Measurements from ENCODE around the gene PIGB. TPM values are rescaled to one million over a fixed set of nuclear protein-coding genes. Genes with fewer than 3 reads are reported as not detected.
"Not testable (repeated sequence)": the region's sequence is repeated elsewhere in the genome, so short reads cannot be mapped to it uniquely, and the experiment has no call there.

PIGB gene
- total RNA-seq, 2 experiments from 2014 or later = 29.8 to 31.2 TPM

- peaks cover 62% of the 10 kb centered on the region for H3K36me3 Mint-ChIP-seq
- H3K27ac Mint-ChIP-seq = peak overlapping the region; percentile 94
- H3K27me3 Mint-ChIP-seq = no peaks in the 10 kb centered on the region
- peak overlapping the region; percentile 95 for H3K4me3 Mint-ChIP-seq
- CTCF ChIA-PET = interaction anchor here (1.3 to 10.8 kb wide), 2 partner anchors 34 to 66 kb away, joined by 3 to 100 read pairs; no protein-coding TSS in a partner anchor
- H3K9me3 Mint-ChIP-seq (ENCODE audit: low read depth) = no peaks in the 10 kb centered on the region
- ATAC-seq = no peak
- peaks cover 80% of the 10 kb centered on the region for H3K4me1 Mint-ChIP-seq
- DNase-seq = no peak
Observed at GRCh38 chr15:55284426-55284825, 34.6 kb upstream of the PIGB start.

GRCh38 chr15:55286442-55287189, 32.4 kb upstream of the PIGB start:
- not testable (repeated sequence) for H3K9me3 Mint-ChIP-seq (ENCODE audit: low read depth); H3K27me3 Mint-ChIP-seq; ATAC-seq; DNase-seq
- Mint-ChIP-seq H3K4me1 (peaks cover 63% of the 10 kb centered on the region), H3K36me3 (peaks cover 45% of the 10 kb centered on the region), H3K27ac (peak overlapping the region; percentile 94), H3K4me3 (peak overlapping the region; percentile 95)
- CTCF ChIA-PET = interaction anchor here (0.6 to 10.8 kb wide), 8 partner anchors 10 to 1632 kb away, joined by 3 to 100 read pairs (median 4); partner anchors contain the start of genes PIGB, PIGBOS1 and TCF12

DNA sequence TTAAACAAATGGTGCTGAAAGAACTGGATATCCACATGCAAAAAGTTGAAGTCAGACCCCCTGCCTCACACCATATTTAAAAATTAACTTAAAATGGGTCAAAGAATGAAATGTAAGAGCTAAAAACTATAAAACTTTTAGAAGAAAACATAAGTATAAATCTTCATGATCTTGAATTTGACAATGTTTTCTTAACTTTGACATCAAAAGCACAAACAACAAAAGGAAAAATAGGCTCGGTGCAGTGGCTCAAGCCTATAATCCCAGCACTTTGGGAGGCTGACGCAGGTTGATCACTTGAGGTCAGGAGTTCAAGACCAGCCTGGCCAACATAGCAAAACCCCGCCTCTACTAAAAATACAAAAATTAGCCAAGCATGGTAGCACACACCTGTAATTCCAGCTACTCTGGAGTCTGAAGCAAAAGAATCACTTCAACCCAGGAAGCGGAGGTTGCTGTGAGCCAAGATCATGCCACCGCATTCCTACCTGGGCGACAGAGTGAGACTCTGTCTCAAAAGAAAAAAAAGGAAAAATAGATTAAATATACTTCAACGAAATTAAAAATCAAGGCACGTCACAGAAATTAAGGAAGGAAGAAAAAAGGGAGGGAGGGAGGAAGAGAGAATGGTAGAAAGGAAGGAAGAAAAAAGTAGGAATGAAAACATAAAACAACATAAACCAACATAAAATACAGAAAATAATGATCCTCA, 30.9 kb upstream of the PIGB start:
- Mint-ChIP-seq H3K27ac (peak overlapping the region; percentile 94), H3K4me1 (peaks cover 47% of the 10 kb centered on the region), H3K4me3 (peak overlapping the region; percentile 95), H3K9me3 (ENCODE audit: low read depth) (no peaks in the 10 kb centered on the region), H3K27me3 (no peaks in the 10 kb centered on the region), H3K36me3 (peaks cover 41% of the 10 kb centered on the region)
- CTCF ChIA-PET = interaction anchor here (1.3 to 10.8 kb wide), 7 partner anchors 11 to 90 kb away, joined by 3 to 100 read pairs (median 8); partner anchors contain the start of genes PIGB and PIGBOS1
- DNase-seq (no peak), ATAC-seq (no peak)

DNA sequence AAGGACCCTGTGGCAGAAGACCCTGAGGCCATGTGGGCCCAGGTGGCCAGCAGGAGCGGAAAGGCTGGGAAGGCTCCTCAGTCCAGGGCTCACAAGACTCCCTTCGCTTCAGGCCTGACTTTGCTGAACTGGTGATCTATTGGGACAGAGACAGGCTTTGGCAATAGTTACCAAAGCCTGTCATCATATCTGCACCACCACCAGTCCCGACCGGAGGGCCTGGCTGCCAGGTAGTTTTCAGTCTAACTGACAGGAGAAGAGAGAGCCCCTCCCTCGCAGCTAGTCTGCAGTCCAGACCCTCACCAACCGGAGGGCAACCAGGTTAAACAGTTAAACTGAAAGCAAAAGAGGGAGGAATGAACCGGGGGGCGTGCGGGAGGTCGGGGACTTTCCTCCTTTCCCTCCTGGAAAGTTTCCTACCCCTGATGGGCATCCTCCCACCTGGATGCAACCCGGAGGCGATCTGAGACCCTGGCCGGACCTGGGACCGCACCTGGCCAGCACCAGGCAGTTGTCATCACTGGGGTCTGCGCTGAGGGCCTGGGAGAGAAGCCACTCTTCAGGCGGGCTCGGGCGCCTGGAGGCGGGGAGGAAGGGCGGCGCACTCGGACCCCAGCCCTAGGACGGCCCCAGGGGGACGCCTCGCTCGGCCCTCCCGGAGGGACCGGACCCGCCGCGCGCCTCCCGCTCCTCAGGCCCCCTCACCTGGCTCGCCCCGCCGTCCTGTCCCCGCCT, 29.8 kb upstream of the PIGB start:
- H3K9me3 Mint-ChIP-seq (ENCODE audit: low read depth) = no peaks in the 10 kb centered on the region
- peak; percentile 71 for DNase-seq
- no peaks in the 10 kb centered on the region for H3K27me3 Mint-ChIP-seq
- H3K27ac Mint-ChIP-seq = peak overlapping the region; percentile 94
- peaks cover 37% of the 10 kb centered on the region for H3K36me3 Mint-ChIP-seq
- CTCF ChIA-PET = interaction anchor here (0.7 to 10.8 kb wide), 4 partner anchors 22 to 91 kb away, joined by 3 to 100 read pairs (median 9); no protein-coding TSS in a partner anchor
- H3K4me3 Mint-ChIP-seq = peak overlapping the region; percentile 95
- peak; percentile 40 for ATAC-seq
- H3K4me1 Mint-ChIP-seq = peaks cover 39% of the 10 kb centered on the region

GRCh38 chr15:55289746-55290527, 29.1 kb upstream of the PIGB start, which contains the start of gene RAB27A:
Gene RAB27A (minus strand): TSS chr15:55289813. CDS start chr15:55234934, 54,879 bp downstream.
- DNase-seq (peak; percentile 90), ATAC-seq (peak; percentile 73)
- H3K27ac Mint-ChIP-seq = peak within 1 kb of the TSS; percentile 94
- peak within 1 kb of the TSS; percentile 95 for H3K4me3 Mint-ChIP-seq
- no peaks in the 10 kb centered on the region for H3K9me3 Mint-ChIP-seq (ENCODE audit: low read depth)
- peaks cover 31% of the 10 kb centered on the region for H3K36me3 Mint-ChIP-seq
- CTCF ChIA-PET = interaction anchor here (0.9 to 10.8 kb wide), 7 partner anchors 12 to 150 kb away, joined by 3 to 100 read pairs (median 4); no protein-coding TSS in a partner anchor
- H3K27me3 Mint-ChIP-seq = no peaks in the 10 kb centered on the region
- peaks cover 31% of the 10 kb centered on the region for H3K4me1 Mint-ChIP-seq

DNA sequence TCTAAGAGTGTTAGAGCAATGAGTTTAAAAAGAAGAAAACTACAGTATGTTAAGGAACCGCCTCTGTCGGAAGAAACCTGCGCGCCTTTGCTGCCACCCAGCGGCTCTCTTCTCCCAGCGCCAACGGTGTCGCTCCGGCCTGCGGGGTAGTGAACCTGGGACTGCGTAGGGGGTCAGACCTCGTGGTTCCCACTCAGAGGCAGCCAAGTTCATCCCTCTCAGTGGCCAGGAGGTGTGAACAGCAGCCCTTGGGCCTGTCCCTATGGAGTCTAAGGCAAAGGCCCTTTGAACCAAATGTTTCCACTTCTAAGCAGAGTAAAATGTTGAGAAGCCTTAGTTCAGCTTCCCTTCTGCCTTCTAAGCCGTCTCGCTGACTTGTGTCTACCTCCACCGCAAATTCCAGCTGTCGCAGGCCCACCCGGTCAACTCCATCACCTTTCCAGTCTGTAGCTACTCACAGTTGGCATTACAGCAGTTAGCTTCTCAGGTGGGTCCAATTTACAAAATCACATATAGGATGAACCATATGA, 28.4 kb upstream of the PIGB start:
- H3K36me3 Mint-ChIP-seq = peaks cover 27% of the 10 kb centered on the region
- H3K4me1 Mint-ChIP-seq = peaks cover 25% of the 10 kb centered on the region
- peak overlapping the region; percentile 95 for H3K4me3 Mint-ChIP-seq
- H3K9me3 Mint-ChIP-seq (ENCODE audit: low read depth) = no peaks in the 10 kb centered on the region
- DNase-seq (peak; percentile 90), ATAC-seq (peak; percentile 70)
- H3K27me3 Mint-ChIP-seq = no peaks in the 10 kb centered on the region
- CTCF ChIA-PET = interaction anchor here (0.6 to 3.0 kb wide), 16 partner anchors 13 to 149 kb away, joined by 3 to 35 read pairs (median 3); partner anchors contain the start of genes PIGB, PIGBOS1 and RSL24D1
- H3K27ac Mint-ChIP-seq = peak overlapping the region; percentile 89

DNA sequence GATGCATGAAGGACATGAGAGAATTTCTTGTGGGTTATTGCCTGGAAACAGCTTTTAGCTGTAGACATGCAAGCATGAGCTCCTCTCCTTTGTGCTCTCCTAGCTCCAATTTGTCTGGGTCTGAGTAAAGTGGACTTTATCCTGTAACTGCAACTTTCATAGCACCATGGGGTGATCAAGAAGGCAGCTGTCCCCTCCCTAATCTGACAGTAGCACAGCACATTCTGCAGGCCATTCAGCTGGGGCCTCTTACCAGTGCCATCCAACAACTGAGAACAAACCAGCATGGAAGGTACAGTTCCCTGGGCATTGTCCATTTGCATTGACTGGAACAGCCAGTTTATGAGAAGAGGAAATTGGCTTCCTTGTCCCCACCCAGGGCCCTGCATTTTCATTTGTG, 21.7 kb upstream of the PIGB start:
- Mint-ChIP-seq H3K27me3 (no peaks in the 10 kb centered on the region), H3K4me3 (no peak overlapping the region), H3K27ac (no peak overlapping the region), H3K9me3 (ENCODE audit: low read depth) (no peaks in the 10 kb centered on the region), H3K36me3 (no peaks in the 10 kb centered on the region), H3K4me1 (no peaks in the 10 kb centered on the region)
- DNase-seq (no peak), ATAC-seq (no peak)
- CTCF ChIA-PET = interaction anchor here (0.7 kb wide), 2 partner anchors 87 to 1491 kb away, joined by 3 read pairs; no protein-coding TSS in a partner anchor

DNA sequence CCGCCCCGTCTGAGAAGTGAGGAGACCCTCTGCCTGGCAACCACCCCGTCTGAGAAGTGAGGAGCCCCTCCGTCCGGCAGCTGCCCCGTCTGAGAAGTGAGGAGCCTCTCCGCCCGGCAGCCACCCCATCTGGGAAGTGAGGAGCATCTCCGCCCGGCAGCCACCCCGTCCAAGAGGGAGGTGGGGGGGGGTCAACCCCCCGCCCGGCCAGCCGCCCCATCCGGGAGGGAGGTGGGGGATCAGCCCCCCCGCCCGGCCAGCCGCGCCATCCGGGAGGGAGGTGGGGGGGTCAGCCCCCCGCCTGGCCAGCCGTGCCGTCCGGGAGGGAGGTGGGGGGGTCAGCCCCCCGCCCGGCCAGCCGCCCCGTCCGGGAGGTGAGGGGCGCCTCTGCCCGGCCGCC, 16.2 kb upstream of the PIGB start:
- DNase-seq; H3K4me1 Mint-ChIP-seq; H3K27me3 Mint-ChIP-seq; H3K4me3 Mint-ChIP-seq; H3K9me3 Mint-ChIP-seq (ENCODE audit: low read depth); CTCF ChIA-PET; H3K36me3 Mint-ChIP-seq; H3K27ac Mint-ChIP-seq; ATAC-seq: not testable (repeated sequence)

GRCh38 chr15:55319537-55320237, 665 bp downstream of the PIGB start:
- DNase-seq = peak; percentile 62
- CTCF ChIA-PET = interaction anchor here (0.8 to 2.7 kb wide), 10 partner anchors 25 to 120 kb away, joined by 3 to 22 read pairs (median 4); partner anchors contain the start of genes CCPG1 and PIERCE2
- no peaks in the 10 kb centered on the region for H3K9me3 Mint-ChIP-seq (ENCODE audit: low read depth)
- no peaks in the 10 kb centered on the region for H3K27me3 Mint-ChIP-seq
- H3K36me3 Mint-ChIP-seq = peaks cover 43% of the 10 kb centered on the region
- no peak for ATAC-seq
- H3K4me3 Mint-ChIP-seq = peak overlapping the region; percentile 94
- H3K27ac Mint-ChIP-seq = peak overlapping the region; percentile 99
- H3K4me1 Mint-ChIP-seq = peaks cover 45% of the 10 kb centered on the region

DNA sequence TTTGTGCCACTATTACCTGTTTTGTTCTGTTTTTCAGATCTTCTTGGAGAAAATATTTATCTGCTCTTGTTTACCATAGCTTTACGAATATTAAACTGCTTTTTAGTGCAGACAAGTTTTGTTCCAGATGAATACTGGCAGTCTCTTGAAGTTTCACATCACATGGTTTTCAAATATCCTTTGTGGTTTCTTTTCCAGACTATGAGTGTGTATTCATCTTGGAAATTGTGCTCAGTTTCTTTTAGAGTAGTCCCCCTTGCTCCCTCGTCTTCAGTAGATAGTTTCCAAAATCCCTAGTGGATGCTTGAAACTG, 1.2 kb downstream of the PIGB start:
- H3K9me3 Mint-ChIP-seq (ENCODE audit: low read depth) = no peaks in the 10 kb centered on the region
- H3K27me3 Mint-ChIP-seq = no peaks in the 10 kb centered on the region
- peaks cover 41% of the 10 kb centered on the region for H3K4me1 Mint-ChIP-seq
- H3K36me3 Mint-ChIP-seq = peaks cover 39% of the 10 kb centered on the region
- no peak for ATAC-seq
- CTCF ChIA-PET = interaction anchor here (1.9 to 2.7 kb wide), 4 partner anchors 29 to 119 kb away, joined by 6 to 22 read pairs (median 13); partner anchors contain the start of genes CCPG1 and PIERCE2
- peak overlapping the region; percentile 94 for H3K4me3 Mint-ChIP-seq
- no peak for DNase-seq
- peak overlapping the region; percentile 68 for H3K27ac Mint-ChIP-seq

GRCh38 chr15:55320963-55321362, 1.9 kb downstream of the PIGB start:
- no peak for ATAC-seq
- Mint-ChIP-seq H3K4me1 (peaks cover 33% of the 10 kb centered on the region), H3K27me3 (no peaks in the 10 kb centered on the region), H3K27ac (no peak overlapping the region), H3K4me3 (no peak overlapping the region), H3K9me3 (ENCODE audit: low read depth) (no peaks in the 10 kb centered on the region), H3K36me3 (peaks cover 33% of the 10 kb centered on the region)
- no peak for DNase-seq
- CTCF ChIA-PET = no interaction called here

All from activated CD8-positive, alpha-beta memory T cell treated with anti-CD3 and anti-CD28 coated beads, Interleukin-2, amount 10 ng/mL, durations not matched to agents 7 days and 5 days (primary cell).